Measurements from ENCODE around the gene ACOT7.

GRCh38 chr1:6259491-6260362, 133.8 kb downstream of the ACOT7 start:
- TF ChIP-seq CTCF (IDR thresholded peaks at IDR 0.05 in 8 of 11, conservative IDR thresholded peaks at IDR 0.05 in 3 of 11) (no peak), POLR2A (IDR thresholded peaks at IDR 0.05) (no peak)
